ENCODE measurements around the gene SLC12A8. TPM values are rescaled to one million over a fixed set of nuclear protein-coding genes. Genes with fewer than 3 reads are reported as not detected.

SLC12A8 gene
- total and polyA plus RNA-seq, 2 experiments from 2014 or later, result 6.9 to 15.9 TPM

GRCh38 chr3:125069452-125069851 lies 143.1 kb downstream of the SLC12A8 start:
- no peak overlapping the region for H3K4me3 ChIP-seq
- no peak overlapping the region for H2AFZ ChIP-seq
- H3F3A ChIP-seq (replicated peaks; ENCODE audit: low read depth), result no peaks in the 10 kb centered on the region
- Mint-ChIP-seq H3K4me1 (peaks cover 9% of the 10 kb centered on the region), H3K27me3 (ENCODE audit: insufficient read depth, low read depth, poor library complexity) (peaks cover 7% of the 10 kb centered on the region), H3K27ac (no peak overlapping the region), H3K9me3 (no peaks in the 10 kb centered on the region), H3K36me3 (ENCODE audit: low read depth) (no peaks in the 10 kb centered on the region), H3K4me3 (no peak overlapping the region)
- H3K27me3 ChIP-seq (ENCODE audit: insufficient read depth), result no peaks in the 10 kb centered on the region
- H3K4me1 ChIP-seq (ENCODE audit: insufficient read depth), result peaks cover 3% of the 10 kb centered on the region; the same call in 1 of the 2 replicates
- no peaks in the 10 kb centered on the region for H3K79me2 ChIP-seq (replicated peaks; ENCODE audit: insufficient read depth)
- H3K9me2 ChIP-seq (ENCODE audit: insufficient read depth), result 0 out of 2 replicates have a peak, but pooled peaks cover 6% of the 10 kb centered on the region
- TF ChIP-seq STAT1 (IDR thresholded peaks at IDR 0.05; ENCODE audit: unreplicated experiment) (no peak), ETS1 (IDR thresholded peaks at IDR 0.05) (no peak), JUNB (IDR thresholded peaks at IDR 0.05; ENCODE audit: unreplicated experiment) (no peak), REST (IDR thresholded peaks at IDR 0.05; ENCODE audit: unreplicated experiment) (no peak), NANOG (IDR thresholded peaks at IDR 0.05; ENCODE audit: borderline replicate concordance) (no peak), POLR2AphosphoS5 (IDR thresholded peaks at IDR 0.05; ENCODE audit: low read depth) (no peak), ZNF331 (CRISPR knock-in tag; IDR thresholded peaks at IDR 0.05; ENCODE audit: low read depth) (no peak), CTCF (conservative IDR thresholded peaks at IDR 0.05; ENCODE audit: low read depth in 2 of 2) (no peak), EZH2phosphoT487 (IDR thresholded peaks at IDR 0.05; ENCODE audit: unreplicated experiment) (no peak), CREB1 (CRISPR knock-in tag; IDR thresholded peaks at IDR 0.05; ENCODE audit: low read depth) (no peak), ZNF462 (CRISPR knock-in tag; IDR thresholded peaks at IDR 0.05) (no peak), ZNF114 (CRISPR knock-in tag; IDR thresholded peaks at IDR 0.05) (no peak), EZH2 (IDR thresholded peaks at IDR 0.05; ENCODE audit: low read depth, unreplicated experiment) (no peak)
- no peak overlapping the region for H3K27ac ChIP-seq (ENCODE audit: low read depth)
- H3K4me2 ChIP-seq, result no peak overlapping the region
- no peaks in the 10 kb centered on the region for H4K20me1 ChIP-seq (replicated peaks; ENCODE audit: insufficient read depth)
- ATAC-seq (no peak), DNase-seq (ENCODE audit: low spot score) (no peak)
- H3K36me3 ChIP-seq (ENCODE audit: insufficient read depth), result no peaks in the 10 kb centered on the region
